MCF 10A (cell line): Measurements from ENCODE around the gene PLAU. TPM values are rescaled to one million over a fixed set of nuclear protein-coding genes. Genes with fewer than 3 reads are reported as not detected.

Experiments used
- BruUV-seq: library from RNA; stranded (reverse); fragments of 400-500 nt; replicated peaks from 2 replicates; lab custom pipeline; 2021; lab: Mats Ljungman, UMichigan
- CTCF ChIA-PET: fragments of 300-600 bp; sonication (Branson Sonifier 250); formaldehyde crosslinking; extraction: SDS; loops from one replicate; lab custom pipeline; 2021; ENCODE audit warnings: antibody characterized with exemption, inconsistent platforms; lab: Yijun Ruan, JAX
- POLR2A ChIA-PET: fragments of 300-600, 350-650 bp; sonication (Branson Sonifier 250); formaldehyde crosslinking; extraction: SDS; loops from one replicate; lab custom pipeline; 2020; ENCODE audit warnings: antibody characterized with exemption, inconsistent platforms; lab: Yijun Ruan, JAX
- DNase-seq: peaks from one replicate; pipeline ENCODE4 v3.0.0-alpha.2; 2018; ENCODE audit not compliant: unreplicated experiment
- H3K27ac Mint-ChIP-seq: one replicate; pipeline ENCODE4 v1.8.0; 2022; ENCODE audit warnings: mild to moderate bottlenecking, low read depth, mixed read lengths; ENCODE audit not compliant: unreplicated experiment
- H3K27me3 Mint-ChIP-seq: one replicate; pipeline ENCODE4 v1.8.0; 2022; ENCODE audit warnings: mixed read lengths; ENCODE audit not compliant: insufficient read depth, unreplicated experiment
- H3K36me3 Mint-ChIP-seq: one replicate; pipeline ENCODE4 v1.8.0; 2022; ENCODE audit warnings: mild to moderate bottlenecking, moderate library complexity, mixed read lengths; ENCODE audit not compliant: insufficient read depth, unreplicated experiment
- H3K4me1 Mint-ChIP-seq: one replicate; pipeline ENCODE4 v1.8.0; 2022; ENCODE audit warnings: mixed read lengths; ENCODE audit not compliant: insufficient read depth, unreplicated experiment
- H3K4me3 Mint-ChIP-seq: one replicate; pipeline ENCODE4 v1.8.0; 2022; ENCODE audit warnings: mild to moderate bottlenecking, moderate library complexity, mixed read lengths; ENCODE audit not compliant: unreplicated experiment
- H3K9me3 Mint-ChIP-seq: one replicate; pipeline ENCODE4 v1.8.0; 2022; ENCODE audit warnings: mixed read lengths; ENCODE audit not compliant: unreplicated experiment
- CTCF ChIP-seq: fragments of 200-600 bp; IDR thresholded peaks from one replicate; pipeline ENCODE4 v1.8.0; 2022; ENCODE audit warnings: antibody characterized with exemption, mild to moderate bottlenecking; ENCODE audit not compliant: unreplicated experiment
- intact Hi-C: fragments of 100-400 bp; cut with micrococcal nuclease; formaldehyde crosslinking; loops from 2 replicates; pipeline ENCODE4 v1.14.1; 2022
- total RNA-seq: library from RNA; stranded (reverse); gene quantifications from 2 replicates; pipeline ENCODE4 v1.2.3, GENCODE V29; 2022

The PLAU gene
- total RNA-seq, 1 experiment from 2014 or later, result 30.6 TPM

GRCh38 chr10:73879296-73880173 is 31.4 kb upstream of the PLAU start:
- BruUV-seq, result no TSS peak
- Mint-ChIP-seq H3K27me3 (no peaks in the 10 kb centered on the region), H3K9me3 (no peaks in the 10 kb centered on the region), H3K27ac (no peak overlapping the region), H3K36me3 (no peaks in the 10 kb centered on the region), H3K4me1 (peaks cover 27% of the 10 kb centered on the region), H3K4me3 (no peak overlapping the region)
- POLR2A ChIA-PET, result interaction anchor here (0.8 to 1.8 kb wide), 6 partner anchors 15 to 202 kb away, joined by 3 to 5 read pairs (median 3); partner anchors contain the start of gene VCL
- intact Hi-C loops, result loop anchor here (1.0 to 2.0 kb wide), 4 partner anchors 30 to 105 kb away; partner anchors contain the start of genes NDST2 and ZSWIM8
- peak; percentile 87 for TF ChIP-seq CTCF
- CTCF ChIA-PET, result interaction anchor here (0.6 to 21.1 kb wide), 42 partner anchors 9 to 1479 kb away, joined by 3 to 658 read pairs (median 4); a partner anchor contains a TSS
- peak; percentile 87 for DNase-seq

- POLR2A ChIA-PET, result interaction anchor here (1.1 kb wide), 1 partner anchor 8 kb away, joined by 3 read pairs; no protein-coding TSS in a partner anchor
- H3K4me1 Mint-ChIP-seq, result peaks cover 25% of the 10 kb centered on the region
- no peaks in the 10 kb centered on the region for H3K9me3 Mint-ChIP-seq
- H3K36me3 Mint-ChIP-seq, result no peaks in the 10 kb centered on the region
- no peak for TF ChIP-seq CTCF
- no peak for DNase-seq
- CTCF ChIA-PET, result interaction anchor here (4.7 to 21.1 kb wide), 2 partner anchors 33 to 57 kb away, joined by 98 to 658 read pairs; no protein-coding TSS in a partner anchor
- H3K27ac Mint-ChIP-seq, result no peak overlapping the region
- intact Hi-C loops, result no loop called here
- H3K27me3 Mint-ChIP-seq, result no peaks in the 10 kb centered on the region
- no peak overlapping the region for H3K4me3 Mint-ChIP-seq
- no TSS peak for BruUV-seq
Observed at GRCh38 chr10:73881221-73881919, 29.6 kb upstream of the PLAU start.

DNA sequence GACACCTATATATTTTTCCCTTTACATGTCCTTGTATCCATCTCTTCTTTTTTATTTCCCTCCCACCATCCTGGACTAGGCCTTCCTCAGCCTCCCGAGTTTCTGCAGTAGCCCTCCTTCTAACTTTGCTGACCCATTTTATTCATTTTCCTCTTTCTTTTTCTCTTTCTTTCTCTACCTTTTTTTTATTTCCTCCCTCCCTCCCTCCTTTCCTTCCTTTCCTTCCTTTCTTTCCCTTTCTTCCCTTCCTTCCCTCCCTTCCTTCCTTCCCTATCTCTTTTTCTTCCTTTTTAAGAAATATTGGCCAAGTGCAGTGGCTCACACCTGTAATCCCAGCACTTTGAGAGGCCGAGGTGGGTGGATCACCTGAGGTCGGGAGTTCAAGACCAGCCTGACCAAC is 26.9 kb upstream of the PLAU start:
- Mint-ChIP-seq H3K4me1 (peaks cover 40% of the 10 kb centered on the region), H3K27me3 (no peaks in the 10 kb centered on the region), H3K27ac (no peak overlapping the region), H3K36me3 (no peaks in the 10 kb centered on the region), H3K4me3 (no peak overlapping the region), H3K9me3 (no peaks in the 10 kb centered on the region)
- DNase-seq, result no peak
- BruUV-seq, result no TSS peak
- intact Hi-C loops, result no loop called here
- TF ChIP-seq CTCF, result no peak
- ChIA-PET POLR2A (interaction anchor here (12.9 kb wide), 1 partner anchor 53 kb away, joined by 361 read pairs; no protein-coding TSS in a partner anchor), CTCF (interaction anchor here (0.6 to 21.1 kb wide), 3 partner anchors 49 to 223 kb away, joined by 3 to 658 read pairs (median 4); no protein-coding TSS in a partner anchor)
